ENCODE data around the gene ZNF724.

- TF ChIP-seq CTCF (conservative IDR thresholded peaks at IDR 0.05 in 1 of 2, IDR thresholded peaks at IDR 0.05 in 1 of 2; ENCODE audit: low read depth in 1 of 2, low read length in 2 of 2) (peak; percentile 15 to 25), EZH2 (IDR thresholded peaks at IDR 0.05; ENCODE audit: low read length, missing control alignments) (no peak)
These were observed 36.3 kb upstream of the ZNF724 start for GRCh38 chr19:23286477-23286876.

Data from fibroblast of lung (primary cell).